Endothelial cell of umbilical vein (primary cell): Measurements from ENCODE around the gene PACSIN2.

ENCODE experiments used
- EZH2 ChIP-seq: IDR thresholded peaks from 2 replicates; pipeline ENCODE4 v1.6.1; 2012; ENCODE audit warnings: borderline replicate concordance, low read depth, mild to moderate bottlenecking, moderate library complexity, low read length, inconsistent platforms; ENCODE audit not compliant: severe bottlenecking
- GATA2 ChIP-seq: IDR thresholded peaks from 2 replicates; pipeline ENCODE4 v1.7.0; 2011; ENCODE audit warnings: low read depth, mild to moderate bottlenecking, moderate library complexity, mixed read lengths, low read length; ENCODE audit not compliant: insufficient read length, insufficient read depth
- JUN ChIP-seq: IDR thresholded peaks from 2 replicates; pipeline ENCODE4 v1.6.1; 2011; ENCODE audit warnings: borderline replicate concordance, low read depth; ENCODE audit not compliant: insufficient read length, insufficient read depth
- MYC ChIP-seq: IDR thresholded peaks from one replicate; pipeline ENCODE4 v1.6.1; 2011; ENCODE audit warnings: mild to moderate bottlenecking, low read depth, low read length
- POLR2A ChIP-seq: IDR thresholded peaks from 2 replicates; pipeline ENCODE4 v1.6.1; 2012; ENCODE audit warnings: low read depth, mild to moderate bottlenecking, control low read depth, low read length
- POLR2AphosphoS5 ChIP-seq: IDR thresholded peaks from 2 replicates; pipeline ENCODE4 v1.6.1; 2012; ENCODE audit warnings: low read depth, mild to moderate bottlenecking, control low read depth, low read length, moderate library complexity; ENCODE audit not compliant: insufficient read depth
- TF ChIP-seq, protein P1 (sequence below), 2 donors: IDR thresholded peaks; 1 replicate in 1 of 2; 2 replicates in 1 of 2; pipeline ENCODE4 v1.5.1; 2011; ENCODE audit warnings: low read length in 2 of 2, mild to moderate bottlenecking in 2 of 2, moderate library complexity in 2 of 2, control low read depth in 1 of 2, inconsistent platforms in 1 of 2, low read depth in 1 of 2; ENCODE audit not compliant: insufficient read depth in 1 of 2; ENCODE audit errors: extremely low read depth in 1 of 2

DNA sequence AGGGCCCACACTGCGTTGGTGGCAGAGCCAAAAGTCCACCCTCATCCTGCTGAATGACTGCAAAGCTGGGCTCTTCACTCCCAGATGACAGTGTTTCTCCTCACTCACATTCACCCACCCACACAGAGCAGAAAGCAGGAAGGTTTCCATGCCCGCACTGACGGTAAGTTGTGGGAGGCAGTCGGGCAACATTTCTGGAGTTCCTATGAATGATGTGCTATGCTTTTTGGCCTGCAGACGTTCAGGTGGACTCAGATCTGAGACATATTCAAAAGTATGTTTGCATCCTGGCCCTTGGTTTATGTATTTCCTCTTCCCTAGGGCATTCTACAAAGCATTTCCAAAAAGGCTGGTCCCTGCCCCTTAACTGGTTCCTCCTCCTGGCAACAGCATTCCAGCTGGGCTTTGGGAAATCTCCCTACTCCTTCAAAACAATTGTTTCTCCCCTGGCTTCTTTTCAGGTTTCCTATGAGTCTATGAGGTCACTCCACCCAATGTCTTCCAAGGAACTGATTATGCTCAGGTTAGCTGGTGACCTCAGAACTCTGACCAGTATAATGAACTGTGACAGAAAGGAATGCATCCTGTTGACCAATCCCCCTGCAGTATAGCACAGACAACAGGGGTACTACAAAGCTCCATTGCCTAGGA is 36.4 kb downstream of the PACSIN2 start:
- TF ChIP-seq, protein P1, sequence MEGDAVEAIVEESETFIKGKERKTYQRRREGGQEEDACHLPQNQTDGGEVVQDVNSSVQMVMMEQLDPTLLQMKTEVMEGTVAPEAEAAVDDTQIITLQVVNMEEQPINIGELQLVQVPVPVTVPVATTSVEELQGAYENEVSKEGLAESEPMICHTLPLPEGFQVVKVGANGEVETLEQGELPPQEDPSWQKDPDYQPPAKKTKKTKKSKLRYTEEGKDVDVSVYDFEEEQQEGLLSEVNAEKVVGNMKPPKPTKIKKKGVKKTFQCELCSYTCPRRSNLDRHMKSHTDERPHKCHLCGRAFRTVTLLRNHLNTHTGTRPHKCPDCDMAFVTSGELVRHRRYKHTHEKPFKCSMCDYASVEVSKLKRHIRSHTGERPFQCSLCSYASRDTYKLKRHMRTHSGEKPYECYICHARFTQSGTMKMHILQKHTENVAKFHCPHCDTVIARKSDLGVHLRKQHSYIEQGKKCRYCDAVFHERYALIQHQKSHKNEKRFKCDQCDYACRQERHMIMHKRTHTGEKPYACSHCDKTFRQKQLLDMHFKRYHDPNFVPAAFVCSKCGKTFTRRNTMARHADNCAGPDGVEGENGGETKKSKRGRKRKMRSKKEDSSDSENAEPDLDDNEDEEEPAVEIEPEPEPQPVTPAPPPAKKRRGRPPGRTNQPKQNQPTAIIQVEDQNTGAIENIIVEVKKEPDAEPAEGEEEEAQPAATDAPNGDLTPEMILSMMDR (IDR thresholded peaks at IDR 0.05; ENCODE audit: extremely low read depth in 1 of 2, insufficient read depth in 1 of 2, low read depth in 1 of 2, low read length in 2 of 2) = no peak
- TF ChIP-seq POLR2AphosphoS5 (no peak), EZH2 (no peak), POLR2A (no peak), JUN (peak; percentile 38), MYC (no peak), GATA2 (no peak)
